Measurements from ENCODE around the gene RTP2. TPM values are rescaled to one million over a fixed set of nuclear protein-coding genes. Genes with fewer than 3 reads are reported as not detected.

The RTP2 gene
- total RNA-seq, 1 experiment from 2014 or later, result not detected

DNA sequence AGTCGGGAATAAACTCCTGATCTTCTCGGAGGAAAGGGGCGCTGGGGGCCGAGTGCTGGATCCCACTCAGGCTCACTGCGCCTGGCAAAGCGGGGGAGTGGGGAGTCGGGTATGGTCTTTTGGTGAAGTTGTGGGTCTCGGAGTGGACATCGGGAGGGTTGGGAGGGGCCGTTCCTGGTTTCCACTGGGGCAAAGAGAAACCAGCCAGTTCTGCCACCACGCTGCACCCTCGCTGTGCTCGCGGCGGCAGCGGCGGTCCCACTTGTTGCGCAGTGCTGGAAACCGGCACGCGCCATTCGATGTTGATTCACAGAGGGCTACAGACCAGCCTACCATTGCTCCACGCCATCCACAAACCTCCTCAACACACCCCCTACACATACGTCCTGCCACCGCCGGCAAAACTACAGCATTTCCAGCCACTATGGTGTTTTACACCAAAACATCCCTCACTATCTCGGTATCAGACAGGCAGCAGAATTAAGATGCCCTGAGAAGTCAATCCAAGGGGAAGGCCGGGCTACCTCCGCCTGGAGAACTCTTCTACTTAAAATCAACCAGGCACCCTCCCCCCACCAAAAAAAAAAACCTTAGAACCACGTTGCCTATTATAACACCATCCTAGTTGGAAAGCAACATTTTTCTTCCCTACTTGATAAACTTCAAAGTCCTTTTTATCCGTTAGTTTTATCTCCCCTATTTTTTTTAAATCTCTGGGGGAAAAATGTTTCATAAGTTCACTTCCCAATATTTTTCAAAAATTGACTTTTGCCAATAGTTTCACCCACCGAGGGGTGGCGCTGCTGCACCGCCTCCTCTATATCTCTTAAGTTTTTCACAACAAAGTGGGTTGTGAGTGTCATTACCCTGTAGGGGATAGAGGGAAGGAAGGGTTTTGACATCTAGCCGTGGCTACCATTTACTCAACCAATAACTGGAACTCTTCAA lies 39.3 kb upstream of the RTP2 start:
- Histone ChIP-seq H3K4me3 (ENCODE audit: insufficient read depth, low read depth, low read length) (peak overlapping the region; percentile 48), H3K27me3 (ENCODE audit: control insufficient read depth, insufficient read depth, low read length) (peaks cover 34% of the 10 kb centered on the region), H3K36me3 (replicated peaks; ENCODE audit: control insufficient read depth, insufficient read depth, low read length) (no peaks in the 10 kb centered on the region)
- DNase-seq, result peak; percentile 79

DNA sequence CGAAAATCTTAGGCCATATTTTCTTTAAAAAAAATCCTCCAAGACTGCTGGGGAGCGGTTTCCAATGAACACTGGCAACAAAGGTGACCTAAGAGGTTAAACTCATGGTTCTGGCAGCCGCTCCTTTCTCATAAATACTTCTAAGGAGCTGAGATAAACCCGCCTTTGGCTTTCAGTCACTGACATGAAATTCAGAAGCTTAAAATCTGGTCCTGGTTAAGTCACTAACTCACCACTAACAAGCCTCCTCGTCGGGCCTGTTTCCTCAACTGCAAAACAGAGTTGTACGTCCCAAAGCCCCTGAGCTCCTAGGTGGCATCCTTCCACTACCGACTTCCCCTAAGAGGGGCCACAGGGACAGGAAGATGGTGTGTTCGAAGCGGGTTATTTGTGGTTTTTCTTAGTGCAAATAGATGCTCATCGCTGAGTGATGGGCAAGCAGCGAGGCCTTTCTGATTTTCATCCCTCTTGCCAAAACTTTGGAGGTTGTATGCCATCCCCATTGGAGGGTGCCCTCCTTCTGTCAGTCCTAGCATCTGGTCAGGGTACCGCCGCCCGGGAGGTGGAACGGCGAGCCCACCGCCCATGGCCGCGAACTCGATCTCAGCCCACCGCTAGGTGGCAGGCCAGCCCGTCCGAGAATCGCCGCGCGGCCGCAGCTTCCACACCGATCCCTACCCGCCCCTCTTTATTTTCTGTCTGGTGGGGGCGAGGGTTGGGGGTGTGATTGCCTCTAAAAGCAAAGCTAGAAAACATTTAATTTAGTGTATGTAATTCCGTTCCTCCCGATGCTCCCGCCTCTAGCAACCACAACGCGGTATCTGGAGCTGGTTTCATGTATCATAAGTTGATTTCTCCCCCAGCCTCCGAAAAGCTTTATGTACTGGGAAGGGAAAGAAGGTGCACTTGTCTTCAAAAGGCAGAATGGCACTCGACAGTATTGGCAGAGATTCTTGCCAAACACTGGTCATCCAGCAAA lies 38.4 kb upstream of the RTP2 start:
- peak; percentile 88 for DNase-seq
- Histone ChIP-seq H3K27me3 (ENCODE audit: control insufficient read depth, insufficient read depth, low read length) (peaks cover 34% of the 10 kb centered on the region), H3K4me3 (ENCODE audit: insufficient read depth, low read depth, low read length) (peak overlapping the region; percentile 65), H3K36me3 (replicated peaks; ENCODE audit: control insufficient read depth, insufficient read depth, low read length) (no peaks in the 10 kb centered on the region)

DNA sequence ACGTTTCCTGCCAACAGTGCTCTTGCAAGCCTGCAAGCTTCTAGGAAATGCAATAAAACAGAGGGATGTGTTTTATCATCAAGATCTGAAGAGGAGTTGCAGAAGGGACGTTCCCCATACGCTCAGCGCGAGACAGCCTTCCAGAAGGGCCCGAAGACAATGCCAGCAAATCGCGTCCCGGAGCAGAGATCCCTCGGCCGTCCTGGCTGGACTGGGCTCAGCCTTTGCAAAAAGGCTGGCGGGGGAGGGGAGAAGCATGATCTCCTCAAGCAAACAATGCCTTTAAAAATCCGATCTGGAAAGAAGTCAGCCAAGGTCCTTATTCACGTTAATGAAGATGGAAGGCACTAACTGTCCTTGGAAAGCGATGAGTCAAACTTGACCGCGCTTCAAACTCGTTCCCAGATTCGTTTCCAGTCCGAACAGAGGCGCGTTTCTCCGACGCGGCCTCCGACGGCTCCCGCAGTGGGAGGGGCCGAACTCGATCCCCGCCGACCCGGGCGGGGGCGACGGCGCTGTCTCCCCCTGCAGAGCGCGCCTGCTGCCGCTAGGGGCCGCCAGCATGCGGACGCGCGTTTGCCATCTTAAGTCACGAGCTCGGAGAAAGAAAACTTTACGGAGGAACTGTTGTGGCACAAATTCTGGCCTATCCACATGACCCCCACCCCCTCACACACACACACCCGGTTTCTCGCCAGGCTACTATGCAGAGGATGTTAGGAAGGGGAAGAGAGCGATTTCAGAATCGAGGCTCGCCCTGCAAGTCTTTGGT lies 37.4 kb upstream of the RTP2 start:
- H3K36me3 ChIP-seq (replicated peaks; ENCODE audit: control insufficient read depth, insufficient read depth, low read length), result no peaks in the 10 kb centered on the region
- peak; percentile 93 for DNase-seq
- H3K27me3 ChIP-seq (ENCODE audit: control insufficient read depth, insufficient read depth, low read length), result peaks cover 34% of the 10 kb centered on the region
- H3K4me3 ChIP-seq (ENCODE audit: insufficient read depth, low read depth, low read length), result peak overlapping the region; percentile 65

DNA sequence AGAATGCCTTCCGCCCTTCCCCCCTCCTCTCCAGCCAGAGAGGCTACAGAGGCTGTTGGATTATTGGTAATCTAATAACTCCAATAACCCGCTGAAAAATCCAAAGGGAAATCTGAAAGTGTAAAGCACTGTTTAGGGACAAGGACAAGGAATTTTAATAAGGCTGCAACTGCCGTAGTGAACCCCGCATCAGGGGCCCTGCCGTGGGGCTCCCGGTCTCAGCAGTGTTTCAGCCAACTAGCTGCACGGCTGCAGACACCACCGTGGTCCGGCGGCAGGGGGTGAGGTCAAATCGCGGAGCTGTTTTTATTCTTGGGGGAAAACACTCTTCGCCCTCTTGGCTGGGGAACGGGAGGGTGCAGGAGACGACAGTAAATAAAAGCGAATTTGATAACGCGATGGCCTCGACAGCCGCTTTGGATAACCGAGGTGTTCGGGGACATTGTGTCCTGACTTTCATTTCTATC lies 36.8 kb upstream of the RTP2 start:
- H3K36me3 ChIP-seq (replicated peaks; ENCODE audit: control insufficient read depth, insufficient read depth, low read length), result no peaks in the 10 kb centered on the region
- DNase-seq, result peak; percentile 75
- peaks cover 29% of the 10 kb centered on the region for H3K27me3 ChIP-seq (ENCODE audit: control insufficient read depth, insufficient read depth, low read length)
- peak overlapping the region; percentile 65 for H3K4me3 ChIP-seq (ENCODE audit: insufficient read depth, low read depth, low read length)

DNA sequence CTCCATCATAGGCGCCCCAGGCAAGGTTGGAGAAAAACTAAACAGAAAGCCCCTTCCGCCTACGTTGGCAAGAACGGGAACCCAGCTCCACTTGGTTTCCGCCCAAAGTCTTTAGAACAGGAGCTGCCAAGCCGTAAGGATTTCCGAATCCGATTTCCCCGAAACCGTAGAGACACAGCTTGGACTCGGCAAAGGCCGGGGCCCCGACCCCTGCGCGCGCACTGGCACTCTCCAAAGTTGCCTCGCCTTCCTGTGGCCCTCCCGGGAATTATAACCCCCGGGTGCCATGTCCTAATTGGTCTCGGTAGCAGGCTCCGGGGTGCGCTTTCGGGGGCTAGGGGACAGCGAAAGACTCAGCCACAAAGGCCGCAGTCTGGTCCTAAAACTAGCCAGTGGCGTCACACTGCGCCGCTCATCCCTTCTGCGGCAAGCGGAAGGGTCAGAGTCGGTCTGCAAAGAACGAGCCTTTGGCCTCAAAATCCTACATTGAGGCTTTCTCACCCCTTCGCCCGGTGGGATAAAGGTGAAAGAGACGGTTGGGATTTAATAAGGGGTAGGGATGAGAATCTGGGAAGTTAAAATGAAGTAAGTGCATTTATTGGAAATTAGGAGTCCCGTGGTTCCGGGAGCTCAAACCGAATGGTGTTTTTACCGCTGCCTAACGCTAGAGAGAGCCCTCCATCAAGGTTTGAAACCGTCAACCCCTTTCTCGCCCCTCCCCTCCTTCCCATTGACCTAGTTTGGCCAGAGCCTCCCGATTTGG lies 36.2 kb upstream of the RTP2 start:
- Histone ChIP-seq H3K4me3 (ENCODE audit: insufficient read depth, low read depth, low read length) (peak overlapping the region; percentile 65), H3K36me3 (replicated peaks; ENCODE audit: control insufficient read depth, insufficient read depth, low read length) (no peaks in the 10 kb centered on the region; the same call in 1 of the 2 replicates), H3K27me3 (ENCODE audit: control insufficient read depth, insufficient read depth, low read length) (peaks cover 24% of the 10 kb centered on the region)
- DNase-seq, result peak; percentile 93

DNA sequence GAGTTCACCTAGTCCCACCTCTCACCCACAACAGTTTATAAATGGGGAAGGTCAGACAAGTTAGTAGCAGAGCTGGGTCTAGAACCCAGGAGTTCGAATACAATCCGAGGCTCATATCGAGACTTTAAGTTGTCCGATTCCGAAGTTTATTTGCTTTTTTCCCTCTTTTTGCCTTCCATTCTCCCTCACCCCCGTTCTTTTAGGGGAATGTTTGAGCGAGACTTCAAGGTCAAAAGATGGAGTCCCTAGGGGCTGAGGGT lies 35.6 kb upstream of the RTP2 start:
- peak overlapping the region; percentile 65 for H3K4me3 ChIP-seq (ENCODE audit: insufficient read depth, low read depth, low read length)
- H3K36me3 ChIP-seq (replicated peaks; ENCODE audit: control insufficient read depth, insufficient read depth, low read length), result no peaks in the 10 kb centered on the region; the same call in 1 of the 2 replicates
- H3K27me3 ChIP-seq (ENCODE audit: control insufficient read depth, insufficient read depth, low read length), result peaks cover 21% of the 10 kb centered on the region
- DNase-seq, result no peak

DNA sequence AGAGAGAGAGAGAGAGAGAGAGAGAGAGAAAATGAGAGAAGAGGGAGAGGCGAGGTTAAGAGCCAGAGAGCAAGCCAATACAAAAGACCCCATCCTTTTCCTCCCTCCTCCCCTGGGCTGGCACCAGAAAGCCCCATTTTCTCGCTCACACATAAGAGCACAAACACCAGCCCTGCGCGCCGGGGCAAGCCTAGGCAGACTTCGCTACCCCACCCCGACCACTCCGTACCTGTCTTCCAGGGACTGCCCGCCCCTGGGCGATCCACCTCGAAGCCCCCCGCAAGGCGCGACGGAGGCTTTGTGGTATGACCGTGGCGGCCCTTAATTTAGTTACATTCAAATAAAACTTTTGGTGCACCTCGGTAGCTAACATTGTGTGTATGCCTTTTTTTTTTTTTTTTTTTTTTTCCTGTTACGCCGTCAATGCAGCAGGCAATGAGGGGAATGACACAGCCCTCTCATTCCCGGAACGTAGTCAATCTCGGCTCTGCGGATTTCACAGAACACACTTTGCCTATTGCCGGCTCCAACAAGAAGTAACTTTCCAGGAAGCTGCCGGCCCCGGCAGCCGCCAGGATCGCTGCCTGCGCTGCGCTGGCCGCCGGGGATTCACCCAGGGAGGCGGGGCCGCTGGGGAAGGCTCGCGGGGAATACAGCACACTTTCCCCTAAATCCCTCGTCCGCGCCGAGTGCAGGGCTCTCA lies 35.2 kb upstream of the RTP2 start:
- peaks cover 16% of the 10 kb centered on the region for H3K27me3 ChIP-seq (ENCODE audit: control insufficient read depth, insufficient read depth, low read length)
- peak; percentile 82 for DNase-seq
- H3K4me3 ChIP-seq (ENCODE audit: insufficient read depth, low read depth, low read length), result peak overlapping the region; percentile 65
- no peaks in the 10 kb centered on the region; the same call in 1 of the 2 replicates for H3K36me3 ChIP-seq (replicated peaks; ENCODE audit: control insufficient read depth, insufficient read depth, low read length)

DNA sequence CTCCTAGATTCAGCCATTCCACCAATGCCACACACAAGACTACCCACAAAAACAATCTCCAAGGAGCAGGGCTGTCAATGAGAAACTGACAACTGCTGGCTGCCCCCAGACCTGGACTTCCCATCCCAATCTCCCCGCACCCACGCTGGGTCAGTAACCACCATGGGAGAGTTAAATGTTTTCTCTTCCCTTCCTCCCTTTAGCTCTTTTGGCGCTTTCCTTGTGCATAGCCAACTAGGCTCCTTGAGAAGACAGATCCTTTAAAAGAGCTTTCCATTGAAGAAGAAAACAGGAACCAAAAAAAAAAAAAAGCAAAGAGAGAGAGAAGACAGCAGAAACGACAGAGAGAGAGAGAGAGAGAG lies 34.6 kb upstream of the RTP2 start:
- peak overlapping the region; percentile 65 for H3K4me3 ChIP-seq (ENCODE audit: insufficient read depth, low read depth, low read length)
- DNase-seq, result no peak
- H3K36me3 ChIP-seq (replicated peaks; ENCODE audit: control insufficient read depth, insufficient read depth, low read length), result no peaks in the 10 kb centered on the region; the same call in 1 of the 2 replicates
- H3K27me3 ChIP-seq (ENCODE audit: control insufficient read depth, insufficient read depth, low read length), result peaks cover 15% of the 10 kb centered on the region

DNA sequence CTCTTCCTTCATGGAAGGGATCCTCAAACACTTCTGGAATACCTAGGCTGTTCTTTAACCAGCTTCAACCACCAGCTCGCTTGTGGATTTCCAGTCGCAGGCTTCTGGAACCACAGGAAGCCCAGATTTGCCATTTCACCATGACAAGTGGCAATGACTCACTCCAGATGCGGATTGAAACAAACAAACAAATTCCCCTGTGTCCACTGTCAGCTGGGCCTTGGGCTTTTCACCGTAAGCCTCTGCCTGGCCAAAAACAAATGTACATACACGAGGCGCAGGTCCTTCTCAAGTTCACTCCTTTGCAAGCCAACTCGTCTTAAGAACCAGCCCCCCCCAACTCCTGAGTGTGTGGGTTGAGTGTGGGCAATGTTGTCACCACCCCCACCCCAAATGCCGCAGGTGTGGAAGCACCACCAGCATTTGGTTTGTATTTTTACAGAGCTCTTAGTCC lies 34.1 kb upstream of the RTP2 start:
- no peak for DNase-seq
- peaks cover 12% of the 10 kb centered on the region for H3K27me3 ChIP-seq (ENCODE audit: control insufficient read depth, insufficient read depth, low read length)
- no peak overlapping the region for H3K4me3 ChIP-seq (ENCODE audit: insufficient read depth, low read depth, low read length)
- H3K36me3 ChIP-seq (replicated peaks; ENCODE audit: control insufficient read depth, insufficient read depth, low read length), result no peaks in the 10 kb centered on the region; the same call in none of the 2 replicates

DNA sequence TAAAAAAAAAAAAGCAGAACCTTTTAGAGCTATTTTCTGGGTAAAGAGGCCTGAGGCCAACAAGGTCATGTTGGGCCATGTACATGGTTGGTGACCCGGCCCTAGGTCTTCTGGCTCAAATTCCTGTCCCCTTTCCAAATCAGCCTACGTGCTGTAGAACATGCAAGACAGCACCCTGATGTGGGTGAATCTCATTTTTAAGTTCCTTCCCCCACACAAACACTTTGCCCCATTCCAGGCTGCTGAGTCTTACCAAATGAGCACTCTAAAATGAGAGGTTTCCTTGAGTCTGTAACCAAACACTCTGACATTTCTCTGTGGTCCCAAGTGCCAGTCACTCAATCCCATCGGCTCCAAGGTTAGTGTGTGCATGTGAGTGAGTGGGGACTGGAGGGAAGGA lies 33.5 kb upstream of the RTP2 start:
- no peak for DNase-seq

DNA sequence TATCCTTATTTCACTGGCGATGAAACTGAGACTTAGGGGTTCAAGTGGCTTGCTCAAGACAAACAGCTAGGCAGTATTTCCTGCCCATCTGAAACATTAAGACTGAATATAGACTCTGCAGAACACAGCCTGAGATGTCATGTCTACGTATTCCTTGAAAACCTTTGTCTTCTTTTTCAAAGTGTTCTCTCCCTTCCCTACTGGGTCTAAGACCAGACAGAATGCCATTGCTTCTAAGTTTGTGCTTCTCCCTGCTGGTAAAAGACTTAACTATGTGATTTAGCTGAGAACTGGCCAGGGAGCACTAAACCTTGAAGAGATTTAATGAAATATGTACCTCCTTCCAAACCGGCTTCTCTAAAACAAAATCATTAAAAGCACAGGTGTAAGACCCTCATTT lies 33.0 kb upstream of the RTP2 start:
- Histone ChIP-seq H3K27me3 (ENCODE audit: control insufficient read depth, insufficient read depth, low read length) (peaks cover 5% of the 10 kb centered on the region), H3K4me3 (ENCODE audit: insufficient read depth, low read depth, low read length) (no peak overlapping the region), H3K36me3 (replicated peaks; ENCODE audit: control insufficient read depth, insufficient read depth, low read length) (no peaks in the 10 kb centered on the region; the same call in none of the 2 replicates)
- DNase-seq, result no peak

More for the DNA sequence above, 33.5 kb upstream of the RTP2 start:
- no peaks in the 10 kb centered on the region; the same call in none of the 2 replicates for H3K36me3 ChIP-seq (replicated peaks; ENCODE audit: control insufficient read depth, insufficient read depth, low read length)
- peaks cover 8% of the 10 kb centered on the region for H3K27me3 ChIP-seq (ENCODE audit: control insufficient read depth, insufficient read depth, low read length)
- no peak overlapping the region for H3K4me3 ChIP-seq (ENCODE audit: insufficient read depth, low read depth, low read length)

DNA sequence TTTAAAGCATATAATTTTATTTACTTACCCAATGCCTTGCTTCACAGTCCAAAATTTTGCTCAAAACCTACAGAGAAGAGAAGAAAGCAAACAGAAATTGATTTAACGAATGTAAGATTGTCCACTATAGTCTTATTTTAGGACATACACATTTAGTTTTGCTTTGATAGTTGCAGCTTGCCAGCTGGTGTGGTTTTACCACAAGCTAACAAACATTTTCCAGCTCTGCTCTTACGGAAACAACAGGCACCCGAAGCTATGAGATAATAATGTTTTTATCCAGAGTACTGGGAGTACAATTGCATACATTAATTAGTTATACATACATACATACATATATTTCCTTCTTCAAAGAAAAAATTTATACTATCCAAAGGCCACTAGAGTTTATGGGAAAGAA lies 32.5 kb upstream of the RTP2 start:
- peaks cover 5% of the 10 kb centered on the region for H3K27me3 ChIP-seq (ENCODE audit: control insufficient read depth, insufficient read depth, low read length)
- peaks cover 1% of the 10 kb centered on the region for H3K36me3 ChIP-seq (replicated peaks; ENCODE audit: control insufficient read depth, insufficient read depth, low read length)
- H3K4me3 ChIP-seq (ENCODE audit: insufficient read depth, low read depth, low read length), result no peak overlapping the region
- no peak for DNase-seq

DNA sequence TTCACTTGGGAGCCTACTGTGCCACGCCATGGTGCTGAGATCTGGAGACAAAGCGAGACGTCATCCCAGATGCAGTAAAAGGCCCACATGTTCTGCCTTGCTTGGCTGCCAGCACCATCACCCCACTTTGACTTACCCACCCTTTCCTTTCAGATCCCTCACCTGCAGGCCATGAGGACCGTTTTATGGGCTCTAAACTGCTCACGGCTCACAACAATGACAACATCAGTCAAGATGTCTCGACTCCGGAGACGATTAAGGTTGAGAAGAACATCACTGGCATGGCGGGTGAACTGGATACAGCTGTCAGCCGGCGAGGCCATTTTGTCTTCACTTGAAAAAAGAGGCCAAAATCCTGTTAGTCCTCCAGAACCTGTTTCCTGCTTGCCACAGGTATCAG lies 31.0 kb upstream of the RTP2 start:
- Histone ChIP-seq H3K27me3 (ENCODE audit: control insufficient read depth, insufficient read depth, low read length) (peaks cover 5% of the 10 kb centered on the region), H3K4me3 (ENCODE audit: insufficient read depth, low read depth, low read length) (no peak overlapping the region), H3K36me3 (replicated peaks; ENCODE audit: control insufficient read depth, insufficient read depth, low read length) (peaks cover 2% of the 10 kb centered on the region)
- DNase-seq, result no peak

Measured in H7 (cell line).